ENCODE data around the gene DRAXIN. TPM values are rescaled to one million over a fixed set of nuclear protein-coding genes. Genes with fewer than 3 reads are reported as not detected.

The DRAXIN gene
- polyA plus RNA-seq, 1 of the 3 experiments (the other 2 are of a cell fraction), result 0.97 TPM

DNA sequence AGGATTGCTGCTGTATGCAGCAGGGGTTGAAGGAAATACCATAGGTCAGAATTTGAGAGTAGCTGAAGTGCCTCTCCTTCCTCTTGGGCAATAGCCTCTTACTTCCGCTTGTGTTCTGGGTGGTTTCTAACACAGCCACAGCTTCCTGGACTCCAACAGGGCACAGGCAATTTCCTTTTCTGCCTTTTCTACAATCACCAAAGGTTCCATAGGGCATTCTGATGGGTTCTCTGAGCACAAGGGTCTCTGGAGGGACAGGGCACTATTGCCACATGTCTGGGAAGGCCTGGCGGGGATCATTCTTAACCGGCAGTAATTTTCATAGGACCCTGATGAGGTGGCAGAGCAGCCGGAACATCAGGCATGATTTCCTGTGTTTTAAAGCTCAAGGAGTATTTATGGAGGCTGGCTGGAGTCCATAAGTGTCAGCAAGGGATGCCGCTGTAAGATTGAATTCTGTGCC, 39.0 kb downstream of the DRAXIN start (continued):
- no peak for TF ChIP-seq EP300 (IDR thresholded peaks at IDR 0.05; ENCODE audit: borderline replicate concordance in 1 of 2, low read depth in 1 of 2, low read length in 1 of 2)
- no peak for TF ChIP-seq YY1 (IDR thresholded peaks at IDR 0.05; ENCODE audit: low read depth)
- no peak for TF ChIP-seq POLR2AphosphoS5 (IDR thresholded peaks at IDR 0.05; ENCODE audit: low read depth, low read length)
- TF ChIP-seq RFX5 (IDR thresholded peaks at IDR 0.05; ENCODE audit: low read length), result no peak
- TF ChIP-seq FOXJ3 (CRISPR knock-in tag; IDR thresholded peaks at IDR 0.05), result no peak

DNA sequence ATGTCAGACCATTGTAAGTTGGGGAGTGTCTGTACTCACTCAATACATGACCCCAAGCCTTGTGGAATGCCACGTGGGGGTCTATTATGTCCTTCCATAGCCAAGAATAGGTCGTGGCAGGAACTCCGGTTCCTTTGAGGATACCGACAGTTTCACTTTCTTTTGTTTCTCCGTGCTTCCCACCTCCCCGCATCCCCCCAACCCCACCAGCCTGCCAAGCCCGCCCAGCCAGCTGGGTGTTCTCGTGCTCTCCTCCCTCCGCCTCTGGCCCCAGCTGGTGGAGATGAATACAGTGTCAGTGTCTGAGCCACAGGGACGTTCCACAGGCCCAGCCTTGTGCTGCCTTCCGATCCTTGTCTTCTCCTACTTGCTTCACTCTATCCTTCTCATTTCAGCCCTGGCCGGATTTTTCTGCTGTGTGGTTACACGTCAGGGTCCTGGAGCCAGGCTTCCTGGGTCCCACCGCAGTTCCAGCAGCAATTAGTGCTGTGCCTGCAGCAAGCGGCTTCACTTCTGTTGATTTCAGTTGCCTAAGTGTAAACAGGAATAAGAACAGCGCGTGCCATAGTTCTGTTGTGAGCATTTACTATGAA, 40.3 kb downstream of the DRAXIN start:
- no peaks in the 10 kb centered on the region for H3K36me3 ChIP-seq (replicated peaks in 1 of 2; ENCODE audit: control insufficient read depth in 1 of 2, insufficient read depth in 2 of 2, low read length in 1 of 2)
- no peaks in the 10 kb centered on the region for H3K9me3 ChIP-seq
- H3K79me2 ChIP-seq (ENCODE audit: insufficient read depth), result no peaks in the 10 kb centered on the region
- H3K4me1 ChIP-seq (ENCODE audit: control insufficient read depth in 1 of 2, insufficient read depth in 2 of 2, low read depth in 1 of 2, low read length in 1 of 2), result peaks cover 0 to 3% of the 10 kb centered on the region in 2 experiments; a peak in 2 of 4 replicates
- TF ChIP-seq RAD21 (IDR thresholded peaks at IDR 0.05; ENCODE audit: low read length), result no peak
- TF ChIP-seq, protein P1, sequence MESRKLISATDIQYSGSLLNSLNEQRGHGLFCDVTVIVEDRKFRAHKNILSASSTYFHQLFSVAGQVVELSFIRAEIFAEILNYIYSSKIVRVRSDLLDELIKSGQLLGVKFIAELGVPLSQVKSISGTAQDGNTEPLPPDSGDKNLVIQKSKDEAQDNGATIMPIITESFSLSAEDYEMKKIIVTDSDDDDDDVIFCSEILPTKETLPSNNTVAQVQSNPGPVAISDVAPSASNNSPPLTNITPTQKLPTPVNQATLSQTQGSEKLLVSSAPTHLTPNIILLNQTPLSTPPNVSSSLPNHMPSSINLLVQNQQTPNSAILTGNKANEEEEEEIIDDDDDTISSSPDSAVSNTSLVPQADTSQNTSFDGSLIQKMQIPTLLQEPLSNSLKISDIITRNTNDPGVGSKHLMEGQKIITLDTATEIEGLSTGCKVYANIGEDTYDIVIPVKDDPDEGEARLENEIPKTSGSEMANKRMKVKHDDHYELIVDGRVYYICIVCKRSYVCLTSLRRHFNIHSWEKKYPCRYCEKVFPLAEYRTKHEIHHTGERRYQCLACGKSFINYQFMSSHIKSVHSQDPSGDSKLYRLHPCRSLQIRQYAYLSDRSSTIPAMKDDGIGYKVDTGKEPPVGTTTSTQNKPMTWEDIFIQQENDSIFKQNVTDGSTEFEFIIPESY (IDR thresholded peaks at IDR 0.05; ENCODE audit: borderline replicate concordance, low read depth), result no peak
- TF ChIP-seq, protein P2, sequence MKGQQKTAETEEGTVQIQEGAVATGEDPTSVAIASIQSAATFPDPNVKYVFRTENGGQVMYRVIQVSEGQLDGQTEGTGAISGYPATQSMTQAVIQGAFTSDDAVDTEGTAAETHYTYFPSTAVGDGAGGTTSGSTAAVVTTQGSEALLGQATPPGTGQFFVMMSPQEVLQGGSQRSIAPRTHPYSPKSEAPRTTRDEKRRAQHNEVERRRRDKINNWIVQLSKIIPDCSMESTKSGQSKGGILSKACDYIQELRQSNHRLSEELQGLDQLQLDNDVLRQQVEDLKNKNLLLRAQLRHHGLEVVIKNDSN (IDR thresholded peaks at IDR 0.05; ENCODE audit: borderline replicate concordance, low read depth), result no peak
- no peak overlapping the region for H3K4me2 ChIP-seq
- no peak overlapping the region for H2AFZ ChIP-seq (ENCODE audit: low read depth)
- H3F3A ChIP-seq (replicated peaks; ENCODE audit: insufficient read depth), result peaks cover 8% of the 10 kb centered on the region
- POLR2A ChIA-PET, result interaction anchor here (0.6 kb wide), 1 partner anchor 55 kb away, joined by 4 read pairs; no protein-coding TSS in a partner anchor
- CTCF ChIA-PET, result interaction anchor here (1.6 to 2.1 kb wide), 3 partner anchors 12 to 81 kb away, joined by 3 to 6 read pairs (median 6); partner anchors contain the start of gene FBXO6
- no peak for DNase-seq
- no peak overlapping the region for H3K9ac ChIP-seq
- no peaks in the 10 kb centered on the region for H4K20me1 ChIP-seq (ENCODE audit: insufficient read depth)
- no peak overlapping the region for H3K4me3 ChIP-seq (ENCODE audit: low read depth in 2 of 2, low read length in 1 of 2)
- WGBS (ENCODE audit: low lambda C conversion rate), result 81% methylated on average over 16 of the region's 17 CpGs
- H3K9me2 ChIP-seq, result no peaks in the 10 kb centered on the region
- no peak overlapping the region for H3K27ac ChIP-seq (ENCODE audit: low read depth in 2 of 2, low read length in 1 of 2)
- H3K27me3 ChIP-seq (ENCODE audit: insufficient read depth), result no peaks in the 10 kb centered on the region

DNA sequence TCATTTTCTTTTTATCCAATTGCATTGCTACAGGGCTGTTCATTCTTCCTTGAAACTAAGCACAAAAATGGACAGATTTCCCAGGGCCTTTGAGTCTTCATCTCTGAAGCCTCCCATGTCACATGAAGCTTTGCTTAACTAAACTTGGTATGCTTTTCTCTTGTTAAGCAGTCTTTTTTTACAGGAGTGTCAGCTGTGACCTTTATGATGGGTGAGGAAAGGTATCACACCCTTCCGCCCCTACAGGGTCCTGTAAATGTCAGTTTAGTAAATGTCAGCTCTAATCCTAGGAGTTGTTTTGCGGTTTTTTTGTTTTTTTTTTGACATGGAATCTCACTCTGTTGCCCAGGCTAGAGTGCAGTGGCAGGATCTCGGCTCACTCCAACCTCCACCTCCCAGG, 41.8 kb downstream of the DRAXIN start:
- Histone ChIP-seq H3K4me1 (ENCODE audit: control insufficient read depth in 1 of 2, insufficient read depth in 2 of 2, low read depth in 1 of 2, low read length in 1 of 2) (peaks cover 0 to 12% of the 10 kb centered on the region in 2 experiments; a peak in 2 of 4 replicates), H3F3A (replicated peaks; ENCODE audit: insufficient read depth) (peaks cover 8% of the 10 kb centered on the region), H4K20me1 (ENCODE audit: insufficient read depth) (no peaks in the 10 kb centered on the region), H3K79me2 (ENCODE audit: insufficient read depth) (0 out of 2 replicates have a peak, but pooled peaks cover 6% of the 10 kb centered on the region), H3K27ac (ENCODE audit: low read depth in 2 of 2, low read length in 1 of 2) (no peak overlapping the region), H3K27me3 (ENCODE audit: insufficient read depth) (no peaks in the 10 kb centered on the region), H3K4me2 (no peak overlapping the region), H3K36me3 (replicated peaks in 1 of 2; ENCODE audit: control insufficient read depth in 1 of 2, insufficient read depth in 2 of 2, low read length in 1 of 2) (no peaks in the 10 kb centered on the region), H3K4me3 (ENCODE audit: low read depth in 2 of 2, low read length in 1 of 2) (no peak overlapping the region), H3K9me2 (no peaks in the 10 kb centered on the region), H3K9me3 (no peaks in the 10 kb centered on the region), H2AFZ (ENCODE audit: low read depth) (no peak overlapping the region), H3K9ac (no peak overlapping the region)
- ChIA-PET POLR2A (no interaction called here), CTCF (no interaction called here)
- WGBS (ENCODE audit: low lambda C conversion rate), result 80% methylated on average over 3 of the region's 3 CpGs
- DNase-seq, result no peak
- no peak for TF ChIP-seq POLR2AphosphoS5 (IDR thresholded peaks at IDR 0.05; ENCODE audit: low read depth, low read length)
- TF ChIP-seq, protein P3, sequence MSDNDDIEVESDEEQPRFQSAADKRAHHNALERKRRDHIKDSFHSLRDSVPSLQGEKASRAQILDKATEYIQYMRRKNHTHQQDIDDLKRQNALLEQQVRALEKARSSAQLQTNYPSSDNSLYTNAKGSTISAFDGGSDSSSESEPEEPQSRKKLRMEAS (IDR thresholded peaks at IDR 0.05; ENCODE audit: low read depth), result no peak
- TF ChIP-seq RXRA (IDR thresholded peaks at IDR 0.05; ENCODE audit: borderline replicate concordance, low read depth), result no peak
- TF ChIP-seq, protein P4, sequence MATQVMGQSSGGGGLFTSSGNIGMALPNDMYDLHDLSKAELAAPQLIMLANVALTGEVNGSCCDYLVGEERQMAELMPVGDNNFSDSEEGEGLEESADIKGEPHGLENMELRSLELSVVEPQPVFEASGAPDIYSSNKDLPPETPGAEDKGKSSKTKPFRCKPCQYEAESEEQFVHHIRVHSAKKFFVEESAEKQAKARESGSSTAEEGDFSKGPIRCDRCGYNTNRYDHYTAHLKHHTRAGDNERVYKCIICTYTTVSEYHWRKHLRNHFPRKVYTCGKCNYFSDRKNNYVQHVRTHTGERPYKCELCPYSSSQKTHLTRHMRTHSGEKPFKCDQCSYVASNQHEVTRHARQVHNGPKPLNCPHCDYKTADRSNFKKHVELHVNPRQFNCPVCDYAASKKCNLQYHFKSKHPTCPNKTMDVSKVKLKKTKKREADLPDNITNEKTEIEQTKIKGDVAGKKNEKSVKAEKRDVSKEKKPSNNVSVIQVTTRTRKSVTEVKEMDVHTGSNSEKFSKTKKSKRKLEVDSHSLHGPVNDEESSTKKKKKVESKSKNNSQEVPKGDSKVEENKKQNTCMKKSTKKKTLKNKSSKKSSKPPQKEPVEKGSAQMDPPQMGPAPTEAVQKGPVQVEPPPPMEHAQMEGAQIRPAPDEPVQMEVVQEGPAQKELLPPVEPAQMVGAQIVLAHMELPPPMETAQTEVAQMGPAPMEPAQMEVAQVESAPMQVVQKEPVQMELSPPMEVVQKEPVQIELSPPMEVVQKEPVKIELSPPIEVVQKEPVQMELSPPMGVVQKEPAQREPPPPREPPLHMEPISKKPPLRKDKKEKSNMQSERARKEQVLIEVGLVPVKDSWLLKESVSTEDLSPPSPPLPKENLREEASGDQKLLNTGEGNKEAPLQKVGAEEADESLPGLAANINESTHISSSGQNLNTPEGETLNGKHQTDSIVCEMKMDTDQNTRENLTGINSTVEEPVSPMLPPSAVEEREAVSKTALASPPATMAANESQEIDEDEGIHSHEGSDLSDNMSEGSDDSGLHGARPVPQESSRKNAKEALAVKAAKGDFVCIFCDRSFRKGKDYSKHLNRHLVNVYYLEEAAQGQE (IDR thresholded peaks at IDR 0.05; ENCODE audit: low read depth, low read length), result no peak
- no peak for TF ChIP-seq GATA2 (CRISPR knock-in tag; IDR thresholded peaks at IDR 0.05)
- no peak for TF ChIP-seq YY1 (IDR thresholded peaks at IDR 0.05; ENCODE audit: low read depth)
- no peak for TF ChIP-seq SMC3 (IDR thresholded peaks at IDR 0.05; ENCODE audit: low read depth, low read length)
- TF ChIP-seq, protein P5, sequence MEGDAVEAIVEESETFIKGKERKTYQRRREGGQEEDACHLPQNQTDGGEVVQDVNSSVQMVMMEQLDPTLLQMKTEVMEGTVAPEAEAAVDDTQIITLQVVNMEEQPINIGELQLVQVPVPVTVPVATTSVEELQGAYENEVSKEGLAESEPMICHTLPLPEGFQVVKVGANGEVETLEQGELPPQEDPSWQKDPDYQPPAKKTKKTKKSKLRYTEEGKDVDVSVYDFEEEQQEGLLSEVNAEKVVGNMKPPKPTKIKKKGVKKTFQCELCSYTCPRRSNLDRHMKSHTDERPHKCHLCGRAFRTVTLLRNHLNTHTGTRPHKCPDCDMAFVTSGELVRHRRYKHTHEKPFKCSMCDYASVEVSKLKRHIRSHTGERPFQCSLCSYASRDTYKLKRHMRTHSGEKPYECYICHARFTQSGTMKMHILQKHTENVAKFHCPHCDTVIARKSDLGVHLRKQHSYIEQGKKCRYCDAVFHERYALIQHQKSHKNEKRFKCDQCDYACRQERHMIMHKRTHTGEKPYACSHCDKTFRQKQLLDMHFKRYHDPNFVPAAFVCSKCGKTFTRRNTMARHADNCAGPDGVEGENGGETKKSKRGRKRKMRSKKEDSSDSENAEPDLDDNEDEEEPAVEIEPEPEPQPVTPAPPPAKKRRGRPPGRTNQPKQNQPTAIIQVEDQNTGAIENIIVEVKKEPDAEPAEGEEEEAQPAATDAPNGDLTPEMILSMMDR (IDR thresholded peaks at IDR 0.05), result no peak
- no peak for TF ChIP-seq ELF1 (IDR thresholded peaks at IDR 0.05)
- no peak for TF ChIP-seq TCF12 (IDR thresholded peaks at IDR 0.05)
- no peak for TF ChIP-seq GABPA (IDR thresholded peaks at IDR 0.05; ENCODE audit: low read depth)

Data from SK-N-SH (cell line).